Left ventricle myocardium inferior (tissue), 1 donor: Measurements from ENCODE around the gene HOXC5. TPM values are rescaled to one million over a fixed set of nuclear protein-coding genes. Genes with fewer than 3 reads are reported as not detected.

Experiments
- DNase-seq: peaks from one replicate; pipeline ENCODE4 v3.0.0-alpha.2; 2020
- H3K27ac ChIP-seq: fragments of 200-600 bp; replicated peaks from 2 replicates; pipeline ENCODE4 v1.8.0; 2021
- H3K27me3 ChIP-seq: fragments of 200-600 bp; 2 replicates; pipeline ENCODE4 v1.8.0; 2021; ENCODE audit warnings: low read depth
- H3K36me3 ChIP-seq: fragments of 200-600 bp; 2 replicates; pipeline ENCODE4 v1.8.0; 2021
- H3K4me1 ChIP-seq: fragments of 200-600 bp; 2 replicates; pipeline ENCODE4 v1.8.0; 2021
- H3K4me3 ChIP-seq: fragments of 200-600 bp; 2 replicates; pipeline ENCODE4 v1.8.0; 2021; ENCODE audit warnings: mild to moderate bottlenecking, moderate library complexity
- H3K9me3 ChIP-seq: fragments of 200-600 bp; replicated peaks from 2 replicates; pipeline ENCODE4 v1.8.0; 2021
- intact Hi-C: fragments of 100-400 bp; cut with micrococcal nuclease; formaldehyde crosslinking; loops from one replicate; pipeline ENCODE4 v1.11.0; 2022
- total RNA-seq: library from RNA; stranded (reverse); fragmentation: NEBNext Ultra II Directional; extraction: Animal tissue kit (Norgen Biotek cat#: 25700); gene quantifications from one replicate; pipeline ENCODE4 v1.2.1, GENCODE V29; 2021
- TF ChIP-seq, protein P1 (sequence below): fragments of 200-600 bp; IDR thresholded peaks from 2 replicates; pipeline ENCODE4 v1.8.0; 2021; ENCODE audit warnings: antibody characterized with exemption, mild to moderate bottlenecking, borderline replicate concordance
- donor health status: DM: no; HTN: yes; CAD: no; lungs with severe emphysema.

Gene HOXC5
- total RNA-seq, 1 donor from 2014 or later, result not detected

DNA sequence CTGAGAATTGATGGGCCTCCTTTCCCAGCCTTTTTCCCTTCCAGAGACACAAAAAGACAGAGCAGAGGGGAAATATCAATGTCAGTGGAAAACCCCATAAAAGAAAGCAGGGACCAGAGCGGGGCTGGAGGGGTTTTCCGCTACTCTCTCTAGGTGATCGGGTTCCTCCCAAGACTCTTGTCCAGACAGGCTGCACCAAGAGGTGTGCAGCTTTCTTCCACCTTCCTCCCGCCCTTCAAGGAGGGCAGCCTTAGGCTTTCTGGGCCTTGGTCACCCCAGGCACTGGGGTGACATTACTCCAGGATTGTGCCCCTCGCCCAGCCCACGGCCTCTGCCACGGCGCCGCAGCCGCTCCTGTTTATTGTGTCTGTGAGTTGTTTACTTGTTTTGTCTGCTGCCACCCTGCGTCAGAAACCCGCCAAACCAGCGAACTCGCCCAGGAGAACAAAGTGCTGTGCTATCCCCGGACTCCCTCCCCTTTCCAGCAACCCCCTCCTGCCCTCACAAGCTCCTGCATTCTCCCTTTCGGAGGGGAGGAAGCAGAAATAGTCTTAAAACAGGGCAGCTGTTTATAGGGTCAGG, 11.3 kb upstream of the HOXC5 start:
- no peak overlapping the region for H3K4me3 ChIP-seq
- intact Hi-C loops, result no loop called here
- no peak for DNase-seq
- peaks cover 39% of the 10 kb centered on the region for H3K4me1 ChIP-seq
- TF ChIP-seq, protein P1, sequence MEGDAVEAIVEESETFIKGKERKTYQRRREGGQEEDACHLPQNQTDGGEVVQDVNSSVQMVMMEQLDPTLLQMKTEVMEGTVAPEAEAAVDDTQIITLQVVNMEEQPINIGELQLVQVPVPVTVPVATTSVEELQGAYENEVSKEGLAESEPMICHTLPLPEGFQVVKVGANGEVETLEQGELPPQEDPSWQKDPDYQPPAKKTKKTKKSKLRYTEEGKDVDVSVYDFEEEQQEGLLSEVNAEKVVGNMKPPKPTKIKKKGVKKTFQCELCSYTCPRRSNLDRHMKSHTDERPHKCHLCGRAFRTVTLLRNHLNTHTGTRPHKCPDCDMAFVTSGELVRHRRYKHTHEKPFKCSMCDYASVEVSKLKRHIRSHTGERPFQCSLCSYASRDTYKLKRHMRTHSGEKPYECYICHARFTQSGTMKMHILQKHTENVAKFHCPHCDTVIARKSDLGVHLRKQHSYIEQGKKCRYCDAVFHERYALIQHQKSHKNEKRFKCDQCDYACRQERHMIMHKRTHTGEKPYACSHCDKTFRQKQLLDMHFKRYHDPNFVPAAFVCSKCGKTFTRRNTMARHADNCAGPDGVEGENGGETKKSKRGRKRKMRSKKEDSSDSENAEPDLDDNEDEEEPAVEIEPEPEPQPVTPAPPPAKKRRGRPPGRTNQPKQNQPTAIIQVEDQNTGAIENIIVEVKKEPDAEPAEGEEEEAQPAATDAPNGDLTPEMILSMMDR, result no peak
- H3K9me3 ChIP-seq, result no peaks in the 10 kb centered on the region
- H3K27me3 ChIP-seq, result peaks cover 100% of the 10 kb centered on the region
- H3K36me3 ChIP-seq, result no peaks in the 10 kb centered on the region
- no peak overlapping the region for H3K27ac ChIP-seq

- H3K27ac ChIP-seq, result no peak overlapping the region
- no peak for DNase-seq
Measured at GRCh38 chr12:54022960-54023884, 9.6 kb upstream of the HOXC5 start.

DNA sequence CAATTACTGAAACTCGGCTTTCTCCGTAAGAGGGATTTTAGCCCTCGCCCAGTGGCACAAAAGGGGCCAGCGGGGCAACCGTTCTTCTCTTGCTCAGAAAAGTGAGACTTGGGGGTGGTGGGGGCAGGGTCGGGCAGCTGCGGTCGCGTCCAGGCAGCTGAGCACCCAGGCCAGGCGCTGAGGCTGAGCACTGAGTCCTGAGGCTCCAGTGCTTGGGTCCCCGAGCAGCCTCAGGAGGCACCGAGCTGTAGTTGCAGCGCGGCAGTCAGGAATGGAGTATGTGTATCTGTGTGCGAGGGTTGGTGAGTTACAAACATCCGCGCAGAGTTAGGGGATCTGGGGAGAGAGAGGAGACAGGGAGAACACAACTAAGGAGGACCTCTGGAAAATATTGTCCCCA, 8.7 kb upstream of the HOXC5 start:
- peaks cover 100% of the 10 kb centered on the region for H3K27me3 ChIP-seq
- intact Hi-C loops, result no loop called here

More at GRCh38 chr12:54022960-54023884, 9.6 kb upstream of the HOXC5 start:
- H3K4me3 ChIP-seq, result no peak overlapping the region
- intact Hi-C loops, result no loop called here
- peaks cover 100% of the 10 kb centered on the region for H3K27me3 ChIP-seq
- no peaks in the 10 kb centered on the region for H3K36me3 ChIP-seq
- no peaks in the 10 kb centered on the region for H3K9me3 ChIP-seq
- TF ChIP-seq, protein P1, result no peak
- peaks cover 23% of the 10 kb centered on the region for H3K4me1 ChIP-seq

DNA sequence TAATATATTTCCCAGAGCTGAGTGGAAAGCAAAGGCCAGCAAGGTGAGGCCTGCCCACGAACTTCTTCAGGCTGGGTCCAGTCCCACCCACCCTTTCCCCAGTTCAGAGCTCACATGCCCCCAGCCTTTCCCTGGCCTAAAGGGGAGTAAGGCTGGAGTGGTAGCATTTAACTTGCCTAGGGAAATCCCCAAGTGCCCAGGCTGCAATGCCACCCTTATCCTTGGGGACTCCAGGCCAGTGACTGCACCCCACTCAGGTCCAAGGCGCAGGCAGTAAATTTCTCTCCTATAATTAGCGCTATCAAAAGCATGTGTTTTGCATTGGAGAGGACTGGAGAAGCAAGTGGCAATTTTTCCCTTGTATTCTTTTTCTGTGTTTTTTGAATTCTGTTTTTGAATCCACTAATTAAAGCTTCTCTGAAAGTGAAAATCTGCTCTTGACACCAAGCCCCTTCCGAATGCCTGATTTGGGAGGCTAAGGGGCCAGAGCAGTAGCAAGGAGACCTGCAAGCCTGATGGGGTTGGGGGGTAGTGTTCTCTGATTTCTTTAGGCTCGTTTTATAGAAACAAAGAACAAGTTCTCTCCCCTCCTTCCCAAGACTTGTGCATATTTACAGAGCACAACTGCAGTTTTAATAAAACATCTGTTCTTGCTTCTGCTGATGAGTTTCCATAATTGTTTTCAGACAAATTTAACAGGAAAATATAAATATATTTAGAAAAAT, 8.1 kb upstream of the HOXC5 start:
- H3K27me3 ChIP-seq, result peaks cover 100% of the 10 kb centered on the region
- peaks cover 19% of the 10 kb centered on the region for H3K4me1 ChIP-seq
- intact Hi-C loops, result no loop called here

More for the DNA sequence above, 8.7 kb upstream of the HOXC5 start:
- no peaks in the 10 kb centered on the region for H3K36me3 ChIP-seq
- no peak for DNase-seq
- H3K4me1 ChIP-seq, result peaks cover 20% of the 10 kb centered on the region
- no peak overlapping the region for H3K27ac ChIP-seq
- no peaks in the 10 kb centered on the region for H3K9me3 ChIP-seq
- H3K4me3 ChIP-seq, result no peak overlapping the region
- TF ChIP-seq, protein P1, result no peak

More for the DNA sequence above, 8.1 kb upstream of the HOXC5 start:
- TF ChIP-seq, protein P1, result no peak
- no peaks in the 10 kb centered on the region for H3K9me3 ChIP-seq
- no peak for DNase-seq
- no peak overlapping the region for H3K27ac ChIP-seq
- H3K36me3 ChIP-seq, result no peaks in the 10 kb centered on the region
- no peak overlapping the region for H3K4me3 ChIP-seq
